SK-N-SH treated with all-trans-retinoic acid at 6 μM for 48 hours (cell line): Measurements from ENCODE around the gene LGI2.

ENCODE experiments used
- ATAC-seq: fragments of 200-7000 bp; cut with Tn5 transposase; 3 replicates; pipeline ENCODE4 v1.9.1; 2020; ENCODE audit warnings: mild to moderate bottlenecking, moderate library complexity
- ARNTL ChIP-seq: fragments of 450-650 bp; formaldehyde crosslinking; IDR thresholded peaks from 2 replicates; pipeline ENCODE4 v1.5.0; 2020; ENCODE audit warnings: low read depth, mild to moderate bottlenecking, moderate library complexity, borderline replicate concordance
- BACH2 ChIP-seq: fragments of 250-450 bp; sonication (Bioruptor Pico); IDR thresholded peaks from 2 replicates; pipeline ENCODE4 v1.9.0; 2021; ENCODE audit warnings: mild to moderate bottlenecking, borderline replicate concordance
- CSDC2 ChIP-seq: fragments of 250-450 bp; sonication (Bioruptor Pico); IDR thresholded peaks from 2 replicates; pipeline ENCODE4 v1.5.0; 2020; ENCODE audit warnings: mild to moderate bottlenecking, moderate library complexity
- ESRRG ChIP-seq: fragments of 250-450 bp; sonication (Bioruptor Pico); IDR thresholded peaks from 2 replicates; pipeline ENCODE4 v1.6.1; 2021; ENCODE audit warnings: mild to moderate bottlenecking
- GLIS3 ChIP-seq: fragments of 250-450 bp; sonication (Bioruptor Pico); IDR thresholded peaks from 2 replicates; pipeline ENCODE4 v1.5.0; 2020; ENCODE audit warnings: mild to moderate bottlenecking, moderate library complexity
- ISL1 ChIP-seq: fragments of 250-450 bp; sonication (Bioruptor Pico); IDR thresholded peaks from 2 replicates; pipeline ENCODE4 v2.1.2; 2022; ENCODE audit warnings: mild to moderate bottlenecking, moderate library complexity
- OSR1 ChIP-seq: fragments of 250-450 bp; sonication (Bioruptor Pico); IDR thresholded peaks from 2 replicates; pipeline ENCODE4 v1.8.0; 2022; ENCODE audit warnings: moderate library complexity, mild to moderate bottlenecking, inconsistent platforms
- PPARA ChIP-seq: fragments of 250-450 bp; sonication (Bioruptor Pico); IDR thresholded peaks from 2 replicates; pipeline ENCODE4 v1.5.0; 2020; ENCODE audit warnings: mild to moderate bottlenecking, borderline replicate concordance
- RARB ChIP-seq: fragments of 250-450 bp; sonication (Bioruptor Pico); IDR thresholded peaks from 2 replicates; pipeline ENCODE4 v1.8.0; 2021; ENCODE audit warnings: mild to moderate bottlenecking, moderate library complexity
- TCF4 ChIP-seq: fragments of 250-450 bp; sonication (Bioruptor Pico); IDR thresholded peaks from 2 replicates; pipeline ENCODE4 v1.8.0; 2021; ENCODE audit warnings: mild to moderate bottlenecking, moderate library complexity, borderline replicate concordance
- TOX ChIP-seq: fragments of 250-450 bp; sonication (Bioruptor Pico); IDR thresholded peaks from 2 replicates; pipeline ENCODE4 v1.8.0; 2021; ENCODE audit warnings: mild to moderate bottlenecking, moderate library complexity, borderline replicate concordance
- ZC3H10 ChIP-seq: fragments of 250-450 bp; sonication (Bioruptor Pico); IDR thresholded peaks from 2 replicates; pipeline ENCODE4 v1.5.1; 2021; ENCODE audit warnings: mild to moderate bottlenecking, moderate library complexity
- ZFP3 ChIP-seq: fragments of 250-450 bp; sonication (Bioruptor Pico); IDR thresholded peaks from 2 replicates; pipeline ENCODE4 v1.5.0; 2020; ENCODE audit warnings: mild to moderate bottlenecking, moderate library complexity
- ZFP30 ChIP-seq: fragments of 450-650 bp; formaldehyde crosslinking; IDR thresholded peaks from 2 replicates; pipeline ENCODE4 v1.5.0; 2022; ENCODE audit warnings: mild to moderate bottlenecking, moderate library complexity
- ZNF565 ChIP-seq: fragments of 450-650 bp; formaldehyde crosslinking; conservative IDR thresholded peaks from 2 replicates; pipeline ENCODE4 v1.5.0; 2020; ENCODE audit warnings: low read depth, mild to moderate bottlenecking, moderate library complexity
- ZNF8 ChIP-seq: fragments of 450-650 bp; formaldehyde crosslinking; IDR thresholded peaks from 2 replicates; pipeline ENCODE4 v1.5.0; 2020; ENCODE audit warnings: mild to moderate bottlenecking, moderate library complexity
- TF ChIP-seq, protein P1 (sequence below): fragments of 250-450 bp; sonication (Bioruptor Pico); IDR thresholded peaks from 2 replicates; pipeline ENCODE4 v1.5.1; 2020; ENCODE audit warnings: low read depth, mild to moderate bottlenecking, moderate library complexity
- TF ChIP-seq, protein P2 (sequence below): fragments of 250-450 bp; sonication (Bioruptor Pico); IDR thresholded peaks from 2 replicates; pipeline ENCODE4 v1.5.1; 2021; ENCODE audit warnings: mild to moderate bottlenecking, moderate library complexity
- TF ChIP-seq, protein P3 (sequence below): fragments of 250-450 bp; sonication (Bioruptor Pico); IDR thresholded peaks from 2 replicates; pipeline ENCODE4 v1.5.0; 2020; ENCODE audit warnings: mild to moderate bottlenecking, moderate library complexity
- TF ChIP-seq, protein P4 (sequence below): fragments of 250-450 bp; sonication (Bioruptor Pico); IDR thresholded peaks from 2 replicates; pipeline ENCODE4 v1.8.0; 2020; ENCODE audit warnings: mild to moderate bottlenecking, moderate library complexity, borderline replicate concordance
- TF ChIP-seq, protein P5 (sequence below): fragments of 250-450 bp; sonication (Bioruptor Pico); IDR thresholded peaks from 2 replicates; pipeline ENCODE4 v1.8.0; 2021; ENCODE audit warnings: low read depth, mild to moderate bottlenecking, moderate library complexity, borderline replicate concordance

The LGI2 gene

DNA sequence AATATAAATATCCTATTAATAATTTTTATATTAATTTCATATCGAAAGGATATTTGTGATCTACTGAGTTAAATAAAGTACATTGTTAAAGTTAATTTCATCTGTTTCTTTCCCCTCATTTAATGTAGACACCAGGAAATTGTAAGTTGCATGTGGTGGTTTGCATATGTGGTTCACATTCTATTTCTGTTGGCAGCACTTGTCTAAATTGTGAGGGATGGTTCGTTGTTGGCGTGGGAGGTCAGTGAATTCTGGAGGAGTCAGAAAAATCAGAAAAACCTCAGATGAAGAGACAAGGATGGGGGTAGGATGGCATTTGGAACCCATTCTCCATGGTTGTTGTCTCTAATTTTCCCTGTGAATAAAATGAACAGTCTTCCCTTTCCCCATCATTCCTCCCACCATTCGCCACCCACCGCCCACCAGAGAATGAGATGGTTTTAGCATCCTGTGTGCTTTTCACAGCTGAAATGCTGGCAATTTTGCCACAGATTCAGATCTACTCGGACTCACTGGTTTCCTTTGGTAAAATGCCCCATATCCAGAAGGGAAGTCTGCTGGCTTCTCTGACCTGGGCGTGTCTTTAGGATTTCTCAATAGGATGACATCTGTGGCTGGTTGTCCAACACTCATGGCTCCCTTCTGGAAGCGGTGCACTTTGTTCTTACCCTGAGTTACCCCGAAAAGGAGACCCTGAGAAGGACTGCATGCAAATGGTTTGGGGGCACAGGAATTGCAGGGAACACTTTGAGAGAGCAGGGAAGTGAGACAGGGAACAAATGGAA lies 52.3 kb downstream of the LGI2 start:
- TF ChIP-seq TCF4 (CRISPR knock-in tag) (no peak), PPARA (no peak), ZFP30 (CRISPR knock-in tag) (no peak), ESRRG (CRISPR knock-in tag) (no peak), OSR1 (CRISPR knock-in tag) (no peak), ZC3H10 (CRISPR knock-in tag) (no peak), TOX (CRISPR knock-in tag) (no peak), ARNTL (CRISPR knock-in tag) (no peak)
- TF ChIP-seq, all 23 proteins: peak for 0
- no peak for ATAC-seq

DNA sequence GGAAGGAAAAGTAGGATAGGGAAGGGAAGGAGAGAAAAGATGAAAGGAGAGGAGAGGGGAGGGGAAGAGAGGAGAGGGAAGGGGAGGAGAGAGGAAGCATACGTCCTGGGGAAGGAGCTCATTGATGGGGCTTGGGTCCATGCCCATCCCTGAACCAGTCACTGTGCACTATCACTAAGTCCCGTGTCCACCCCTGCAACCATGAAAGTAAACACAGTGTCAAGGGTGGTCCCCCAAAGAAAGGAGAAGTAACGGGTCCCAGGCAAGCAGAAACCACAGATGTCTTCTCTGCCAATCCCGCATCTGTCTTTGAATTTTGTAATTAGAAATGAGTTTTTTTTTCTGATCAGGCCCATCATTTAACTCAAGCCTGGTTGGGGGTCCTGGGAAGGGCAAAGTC lies 55.2 kb downstream of the LGI2 start:
- TF ChIP-seq ZC3H10 (CRISPR knock-in tag) (no peak), ZFP3 (CRISPR knock-in tag) (no peak), BACH2 (CRISPR knock-in tag) (no peak), CSDC2 (CRISPR knock-in tag) (no peak), ZNF565 (no peak), ISL1 (CRISPR knock-in tag) (no peak), TOX (CRISPR knock-in tag) (no peak), TCF4 (CRISPR knock-in tag) (no peak), PPARA (no peak), GLIS3 (no peak), ESRRG (CRISPR knock-in tag) (no peak), ZNF8 (CRISPR knock-in tag) (no peak), RARB (CRISPR knock-in tag) (no peak)
- TF ChIP-seq, protein P1, sequence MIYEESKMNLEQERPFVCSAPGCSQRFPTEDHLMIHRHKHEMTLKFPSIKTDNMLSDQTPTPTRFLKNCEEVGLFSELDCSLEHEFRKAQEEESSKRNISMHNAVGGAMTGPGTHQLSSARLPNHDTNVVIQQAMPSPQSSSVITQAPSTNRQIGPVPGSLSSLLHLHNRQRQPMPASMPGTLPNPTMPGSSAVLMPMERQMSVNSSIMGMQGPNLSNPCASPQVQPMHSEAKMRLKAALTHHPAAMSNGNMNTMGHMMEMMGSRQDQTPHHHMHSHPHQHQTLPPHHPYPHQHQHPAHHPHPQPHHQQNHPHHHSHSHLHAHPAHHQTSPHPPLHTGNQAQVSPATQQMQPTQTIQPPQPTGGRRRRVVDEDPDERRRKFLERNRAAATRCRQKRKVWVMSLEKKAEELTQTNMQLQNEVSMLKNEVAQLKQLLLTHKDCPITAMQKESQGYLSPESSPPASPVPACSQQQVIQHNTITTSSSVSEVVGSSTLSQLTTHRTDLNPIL (CRISPR knock-in tag): no peak
- TF ChIP-seq, protein P2, sequence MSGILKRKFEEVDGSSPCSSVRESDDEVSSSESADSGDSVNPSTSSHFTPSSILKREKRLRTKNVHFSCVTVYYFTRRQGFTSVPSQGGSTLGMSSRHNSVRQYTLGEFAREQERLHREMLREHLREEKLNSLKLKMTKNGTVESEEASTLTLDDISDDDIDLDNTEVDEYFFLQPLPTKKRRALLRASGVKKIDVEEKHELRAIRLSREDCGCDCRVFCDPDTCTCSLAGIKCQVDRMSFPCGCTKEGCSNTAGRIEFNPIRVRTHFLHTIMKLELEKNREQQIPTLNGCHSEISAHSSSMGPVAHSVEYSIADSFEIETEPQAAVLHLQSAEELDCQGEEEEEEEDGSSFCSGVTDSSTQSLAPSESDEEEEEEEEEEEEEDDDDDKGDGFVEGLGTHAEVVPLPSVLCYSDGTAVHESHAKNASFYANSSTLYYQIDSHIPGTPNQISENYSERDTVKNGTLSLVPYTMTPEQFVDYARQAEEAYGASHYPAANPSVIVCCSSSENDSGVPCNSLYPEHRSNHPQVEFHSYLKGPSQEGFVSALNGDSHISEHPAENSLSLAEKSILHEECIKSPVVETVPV (CRISPR knock-in tag): no peak
- TF ChIP-seq, protein P3, sequence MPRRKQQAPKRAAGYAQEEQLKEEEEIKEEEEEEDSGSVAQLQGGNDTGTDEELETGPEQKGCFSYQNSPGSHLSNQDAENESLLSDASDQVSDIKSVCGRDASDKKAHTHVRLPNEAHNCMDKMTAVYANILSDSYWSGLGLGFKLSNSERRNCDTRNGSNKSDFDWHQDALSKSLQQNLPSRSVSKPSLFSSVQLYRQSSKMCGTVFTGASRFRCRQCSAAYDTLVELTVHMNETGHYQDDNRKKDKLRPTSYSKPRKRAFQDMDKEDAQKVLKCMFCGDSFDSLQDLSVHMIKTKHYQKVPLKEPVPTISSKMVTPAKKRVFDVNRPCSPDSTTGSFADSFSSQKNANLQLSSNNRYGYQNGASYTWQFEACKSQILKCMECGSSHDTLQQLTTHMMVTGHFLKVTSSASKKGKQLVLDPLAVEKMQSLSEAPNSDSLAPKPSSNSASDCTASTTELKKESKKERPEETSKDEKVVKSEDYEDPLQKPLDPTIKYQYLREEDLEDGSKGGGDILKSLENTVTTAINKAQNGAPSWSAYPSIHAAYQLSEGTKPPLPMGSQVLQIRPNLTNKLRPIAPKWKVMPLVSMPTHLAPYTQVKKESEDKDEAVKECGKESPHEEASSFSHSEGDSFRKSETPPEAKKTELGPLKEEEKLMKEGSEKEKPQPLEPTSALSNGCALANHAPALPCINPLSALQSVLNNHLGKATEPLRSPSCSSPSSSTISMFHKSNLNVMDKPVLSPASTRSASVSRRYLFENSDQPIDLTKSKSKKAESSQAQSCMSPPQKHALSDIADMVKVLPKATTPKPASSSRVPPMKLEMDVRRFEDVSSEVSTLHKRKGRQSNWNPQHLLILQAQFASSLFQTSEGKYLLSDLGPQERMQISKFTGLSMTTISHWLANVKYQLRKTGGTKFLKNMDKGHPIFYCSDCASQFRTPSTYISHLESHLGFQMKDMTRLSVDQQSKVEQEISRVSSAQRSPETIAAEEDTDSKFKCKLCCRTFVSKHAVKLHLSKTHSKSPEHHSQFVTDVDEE (CRISPR knock-in tag): no peak
- TF ChIP-seq, protein P4, sequence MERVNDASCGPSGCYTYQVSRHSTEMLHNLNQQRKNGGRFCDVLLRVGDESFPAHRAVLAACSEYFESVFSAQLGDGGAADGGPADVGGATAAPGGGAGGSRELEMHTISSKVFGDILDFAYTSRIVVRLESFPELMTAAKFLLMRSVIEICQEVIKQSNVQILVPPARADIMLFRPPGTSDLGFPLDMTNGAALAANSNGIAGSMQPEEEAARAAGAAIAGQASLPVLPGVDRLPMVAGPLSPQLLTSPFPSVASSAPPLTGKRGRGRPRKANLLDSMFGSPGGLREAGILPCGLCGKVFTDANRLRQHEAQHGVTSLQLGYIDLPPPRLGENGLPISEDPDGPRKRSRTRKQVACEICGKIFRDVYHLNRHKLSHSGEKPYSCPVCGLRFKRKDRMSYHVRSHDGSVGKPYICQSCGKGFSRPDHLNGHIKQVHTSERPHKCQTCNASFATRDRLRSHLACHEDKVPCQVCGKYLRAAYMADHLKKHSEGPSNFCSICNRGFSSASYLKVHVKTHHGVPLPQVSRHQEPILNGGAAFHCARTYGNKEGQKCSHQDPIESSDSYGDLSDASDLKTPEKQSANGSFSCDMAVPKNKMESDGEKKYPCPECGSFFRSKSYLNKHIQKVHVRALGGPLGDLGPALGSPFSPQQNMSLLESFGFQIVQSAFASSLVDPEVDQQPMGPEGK (CRISPR knock-in tag): no peak
- ATAC-seq: no peak

DNA sequence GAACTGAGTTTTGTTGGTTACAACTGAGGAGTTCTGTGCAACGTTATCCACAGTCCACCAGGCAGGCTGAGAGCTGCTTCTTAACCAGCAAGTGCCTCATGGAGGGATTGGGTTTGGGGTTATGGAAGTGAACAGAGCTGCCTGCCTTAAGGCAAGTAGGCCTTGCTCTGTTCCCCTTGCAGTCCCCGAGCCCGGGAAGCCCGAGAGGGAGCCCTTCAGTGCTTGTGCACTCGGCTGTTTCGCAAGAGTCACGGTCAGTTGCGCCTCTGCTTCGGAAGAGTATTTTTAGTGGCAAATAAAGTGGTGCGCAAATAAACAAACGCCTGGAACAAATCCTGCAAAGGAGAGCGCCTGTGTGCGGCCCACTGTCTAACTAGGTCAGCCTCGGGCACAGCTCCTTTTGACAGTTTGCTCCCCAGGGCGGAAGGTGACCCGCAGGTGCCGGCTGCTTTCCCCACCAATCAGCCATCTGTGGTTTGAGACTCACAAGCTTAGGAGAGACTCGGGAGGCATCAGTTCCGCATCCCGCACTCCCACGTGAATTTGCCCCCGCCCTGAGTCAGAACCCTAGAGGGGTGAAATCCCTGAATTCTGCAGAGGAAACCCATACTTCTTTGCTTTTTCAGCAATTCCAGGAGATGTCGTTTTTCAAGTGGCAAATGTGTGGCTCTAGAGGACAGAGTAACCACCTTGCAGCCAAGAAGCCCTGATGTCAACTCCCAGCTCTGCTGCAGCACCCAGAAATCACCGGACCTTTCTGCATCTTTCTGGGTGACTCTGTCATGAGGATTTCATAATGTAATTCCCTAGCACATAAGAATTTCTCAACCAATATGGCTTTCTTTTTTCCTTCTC lies 56.8 kb downstream of the LGI2 start:
- TF ChIP-seq ISL1 (CRISPR knock-in tag) (no peak), ZFP3 (CRISPR knock-in tag) (no peak), GLIS3 (no peak), TCF4 (CRISPR knock-in tag) (no peak), PPARA (no peak), ZNF8 (CRISPR knock-in tag) (no peak)
- TF ChIP-seq, protein P5, sequence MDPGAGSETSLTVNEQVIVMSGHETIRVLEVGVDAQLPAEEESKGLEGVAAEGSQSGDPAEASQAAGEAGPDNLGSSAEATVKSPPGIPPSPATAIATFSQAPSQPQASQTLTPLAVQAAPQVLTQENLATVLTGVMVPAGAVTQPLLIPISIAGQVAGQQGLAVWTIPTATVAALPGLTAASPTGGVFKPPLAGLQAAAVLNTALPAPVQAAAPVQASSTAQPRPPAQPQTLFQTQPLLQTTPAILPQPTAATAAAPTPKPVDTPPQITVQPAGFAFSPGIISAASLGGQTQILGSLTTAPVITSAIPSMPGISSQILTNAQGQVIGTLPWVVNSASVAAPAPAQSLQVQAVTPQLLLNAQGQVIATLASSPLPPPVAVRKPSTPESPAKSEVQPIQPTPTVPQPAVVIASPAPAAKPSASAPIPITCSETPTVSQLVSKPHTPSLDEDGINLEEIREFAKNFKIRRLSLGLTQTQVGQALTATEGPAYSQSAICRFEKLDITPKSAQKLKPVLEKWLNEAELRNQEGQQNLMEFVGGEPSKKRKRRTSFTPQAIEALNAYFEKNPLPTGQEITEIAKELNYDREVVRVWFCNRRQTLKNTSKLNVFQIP (CRISPR knock-in tag): no peak
- TF ChIP-seq, protein P3 (CRISPR knock-in tag): no peak
- TF ChIP-seq, all 23 proteins: peak for 0
- no peak for ATAC-seq
